Fibroblast of villous mesenchyme (primary cell): ENCODE data around the gene CADPS. TPM values are rescaled to one million over a fixed set of nuclear protein-coding genes. Genes with fewer than 3 reads are reported as not detected.
A peak's percentile ranks its signal among the peaks of the same experiment; 100 is the strongest.

Source experiments
- DNase-seq: peaks from one replicate; pipeline ENCODE4 v3.0.0-alpha.2; 2010; ENCODE audit warnings: low read depth
- H3K4me3 ChIP-seq: 2 replicates; pipeline ENCODE4 v1.5.1; 2011; ENCODE audit warnings: low read depth, mild to moderate bottlenecking, low read length
- CTCF ChIP-seq: IDR thresholded peaks from 2 replicates; pipeline ENCODE4 v1.5.1; 2012; ENCODE audit warnings: low read depth, mild to moderate bottlenecking, low read length; ENCODE audit not compliant: insufficient read depth
- total RNA-seq: library from RNA; depleted of rRNA; stranded (reverse); fragments of >200 nt; gene quantifications from 2 replicates; pipeline ENCODE4 v1.2.3, GENCODE V29; 2012

The CADPS gene
- total RNA-seq, 1 donor: not detected

DNA sequence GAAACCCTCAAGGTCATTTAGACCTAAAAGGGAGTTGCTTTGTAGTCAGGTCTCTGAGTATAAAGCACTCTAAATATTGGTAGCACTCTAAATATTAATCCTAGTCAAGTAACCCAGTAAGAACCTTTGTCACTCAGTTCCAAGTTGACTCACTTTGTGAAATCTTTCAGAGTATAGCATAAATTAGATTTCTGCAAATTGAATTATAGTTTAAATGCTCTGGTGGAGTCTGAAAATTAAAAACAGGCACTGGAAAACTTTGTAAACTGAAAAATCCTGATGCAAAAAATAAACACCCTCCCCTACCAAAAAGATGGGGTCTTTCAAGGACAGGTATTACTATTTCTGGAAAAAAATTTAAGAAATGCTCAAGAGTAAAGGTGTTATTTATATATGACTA is 305.6 kb downstream of the CADPS start:
- TF ChIP-seq CTCF: no peak
- DNase-seq: no peak
- H3K4me3 ChIP-seq: no peak overlapping the region

- DNase-seq: peak; percentile 65
- H3K4me3 ChIP-seq: no peak overlapping the region
- TF ChIP-seq CTCF: no peak
Measured at GRCh38 chr3:62567097-62568021, 307.9 kb downstream of the CADPS start.

GRCh38 chr3:62566022-62566557 is 309.1 kb downstream of the CADPS start:
- TF ChIP-seq CTCF: no peak
- H3K4me3 ChIP-seq: no peak overlapping the region
- no peak for DNase-seq

DNA sequence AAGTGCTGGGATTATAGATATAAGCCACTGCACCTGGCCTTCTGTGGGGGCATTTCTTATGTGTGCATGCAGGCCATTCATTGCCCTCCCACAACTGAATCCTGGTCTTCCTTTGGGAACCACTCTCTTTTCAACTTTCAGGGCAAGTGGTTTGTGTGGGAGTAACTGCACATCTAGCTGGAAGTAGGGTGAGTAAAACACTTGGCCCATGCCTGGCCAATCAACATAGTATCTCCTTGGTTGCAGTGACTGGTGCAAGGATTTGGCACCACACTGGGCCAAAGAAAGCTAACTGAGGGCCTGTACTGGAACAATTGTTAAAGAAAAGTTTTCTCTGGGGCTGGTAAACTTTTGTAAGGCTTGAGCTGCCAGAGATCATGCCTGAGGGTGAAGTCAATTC is 312.6 kb downstream of the CADPS start:
- TF ChIP-seq CTCF: no peak
- no peak for DNase-seq
- H3K4me3 ChIP-seq: no peak overlapping the region

GRCh38 chr3:62562017-62562416 is 313.2 kb downstream of the CADPS start:
- TF ChIP-seq CTCF: no peak
- DNase-seq: peak; percentile 36
- H3K4me3 ChIP-seq: no peak overlapping the region

DNA sequence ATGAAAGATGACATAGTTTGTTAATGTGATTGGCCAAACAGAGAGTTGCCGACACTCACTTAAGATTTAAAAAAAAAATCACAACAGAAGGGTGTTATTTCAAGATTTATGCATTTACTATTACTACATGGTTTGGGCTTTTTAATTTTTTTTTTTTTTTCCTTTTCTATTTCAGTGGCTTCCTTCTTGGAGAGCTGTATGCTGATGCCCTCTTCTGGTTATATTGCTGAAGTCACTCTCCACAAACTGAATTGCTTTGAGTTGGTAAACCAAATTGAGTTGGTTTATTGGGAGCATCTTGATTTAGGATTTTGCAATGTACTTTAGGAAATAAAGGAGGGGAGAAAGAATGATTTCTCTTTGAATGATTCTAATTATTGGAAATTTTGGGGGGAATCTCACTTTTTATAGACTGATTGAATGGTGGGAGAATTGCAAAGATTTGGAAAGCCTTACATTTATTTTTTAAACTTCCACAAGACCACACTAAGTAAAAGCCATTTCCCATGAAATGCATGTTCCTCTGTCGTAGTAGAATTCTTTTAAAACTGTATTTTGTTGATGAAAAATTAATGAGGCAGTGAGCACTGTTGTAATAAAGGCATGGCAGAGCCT is 315.3 kb downstream of the CADPS start:
- H3K4me3 ChIP-seq: no peak overlapping the region
- peak; percentile 38 for DNase-seq
- peak; percentile 47 for TF ChIP-seq CTCF
